Measurements from ENCODE around the gene DAND5. TPM values are rescaled to one million over a fixed set of nuclear protein-coding genes. Genes with fewer than 3 reads are reported as not detected.
A peak's percentile ranks its signal among the peaks of the same experiment; 100 is the strongest.

DAND5 gene
- total RNA-seq, 1 donor from 2014 or later, result not detected

DNA sequence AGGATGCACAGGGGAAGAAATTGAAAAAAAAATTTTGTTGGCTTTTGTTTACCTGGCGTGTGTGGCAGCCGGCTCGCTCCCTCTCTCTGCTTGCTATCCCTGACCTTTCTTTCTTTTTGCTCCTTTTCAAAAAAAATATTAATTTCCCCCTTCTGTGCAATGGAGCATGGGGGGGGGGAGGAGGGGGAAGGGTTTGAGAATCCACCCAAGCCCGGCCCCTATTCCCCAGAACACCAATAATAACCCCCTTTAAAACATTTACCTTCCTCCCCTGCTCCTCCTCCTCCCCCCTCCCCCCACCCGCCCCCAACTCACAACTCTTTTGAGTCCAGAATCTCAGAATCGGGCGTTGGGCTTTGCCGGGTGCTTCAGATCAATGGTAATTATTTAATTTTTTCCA is 54.3 kb downstream of the DAND5 start:
- peak overlapping the region; percentile 16 for H3K4me3 ChIP-seq (ENCODE audit: low read depth, low read length)
- no peaks in the 10 kb centered on the region for H3K27me3 ChIP-seq (ENCODE audit: control insufficient read depth, insufficient read depth, low read length)
- TF ChIP-seq, protein P1, sequence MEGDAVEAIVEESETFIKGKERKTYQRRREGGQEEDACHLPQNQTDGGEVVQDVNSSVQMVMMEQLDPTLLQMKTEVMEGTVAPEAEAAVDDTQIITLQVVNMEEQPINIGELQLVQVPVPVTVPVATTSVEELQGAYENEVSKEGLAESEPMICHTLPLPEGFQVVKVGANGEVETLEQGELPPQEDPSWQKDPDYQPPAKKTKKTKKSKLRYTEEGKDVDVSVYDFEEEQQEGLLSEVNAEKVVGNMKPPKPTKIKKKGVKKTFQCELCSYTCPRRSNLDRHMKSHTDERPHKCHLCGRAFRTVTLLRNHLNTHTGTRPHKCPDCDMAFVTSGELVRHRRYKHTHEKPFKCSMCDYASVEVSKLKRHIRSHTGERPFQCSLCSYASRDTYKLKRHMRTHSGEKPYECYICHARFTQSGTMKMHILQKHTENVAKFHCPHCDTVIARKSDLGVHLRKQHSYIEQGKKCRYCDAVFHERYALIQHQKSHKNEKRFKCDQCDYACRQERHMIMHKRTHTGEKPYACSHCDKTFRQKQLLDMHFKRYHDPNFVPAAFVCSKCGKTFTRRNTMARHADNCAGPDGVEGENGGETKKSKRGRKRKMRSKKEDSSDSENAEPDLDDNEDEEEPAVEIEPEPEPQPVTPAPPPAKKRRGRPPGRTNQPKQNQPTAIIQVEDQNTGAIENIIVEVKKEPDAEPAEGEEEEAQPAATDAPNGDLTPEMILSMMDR (IDR thresholded peaks at IDR 0.05; ENCODE audit: insufficient read depth, low read length, severe bottlenecking), result no peak
- H3K36me3 ChIP-seq (ENCODE audit: control insufficient read depth, insufficient read depth, low read length), result peaks cover 2% of the 10 kb centered on the region
- DNase-seq (ENCODE audit: low read depth) (no peak), FAIRE-seq (no peak)

Other genes with a start within 250 kb of the DAND5 start
- 16.8 and 28.0 TPM in 2 replicates for gene TNPO2, start 245.6 kb upstream of the DAND5 start, total RNA-seq
- 177 and 201 TPM in 2 replicates for gene TRIR, start 234.9 kb upstream of the DAND5 start, total RNA-seq
- gene GET3, start 232.1 kb upstream of the DAND5 start, total RNA-seq, result 104 and 107 TPM in 2 replicates
- not detected in 2 replicates for gene BEST2, start 217.8 kb upstream of the DAND5 start, total RNA-seq
- 52.5 and 58.7 TPM in 2 replicates for gene HOOK2, start 194.0 kb upstream of the DAND5 start, total RNA-seq
- gene JUNB, start 178.1 kb upstream of the DAND5 start, total RNA-seq, result 158 and 179 TPM in 2 replicates
- 148 and 157 TPM in 2 replicates for gene PRDX2, start 167.8 kb upstream of the DAND5 start, total RNA-seq
- not detected in 2 replicates for gene THSD8, start 167.5 kb upstream of the DAND5 start, total RNA-seq
- 11.1 and 12.9 TPM in 2 replicates for gene RNASEH2A, start 163.0 kb upstream of the DAND5 start, total RNA-seq
- not detected in 2 replicates for gene RTBDN, start 135.0 kb upstream of the DAND5 start, total RNA-seq
- gene MAST1, start 131.1 kb upstream of the DAND5 start, total RNA-seq, result 0.26 and 0.38 TPM in 2 replicates
- 27.9 and 35.2 TPM in 2 replicates for gene DNASE2, start 88.1 kb upstream of the DAND5 start, total RNA-seq
- gene KLF1, start 82.4 kb upstream of the DAND5 start, total RNA-seq, result not detected in 2 replicates
- 17.9 and 38.2 TPM in 2 replicates for gene GCDH, start 78.4 kb upstream of the DAND5 start, total RNA-seq
- gene SYCE2, start 50.3 kb upstream of the DAND5 start, total RNA-seq, result not detected in 2 replicates
- gene FARSA, start 35.9 kb upstream of the DAND5 start, total RNA-seq, result 53.6 and 55.5 TPM in 2 replicates
- gene CALR, start 31.0 kb upstream of the DAND5 start, total RNA-seq, result 1,002 and 1,570 TPM in 2 replicates
- gene RAD23A, start 23.7 kb upstream of the DAND5 start, total RNA-seq, result 91.1 and 120 TPM in 2 replicates
- gene GADD45GIP1, start 12.4 kb upstream of the DAND5 start, total RNA-seq, result 27.1 and 36.0 TPM in 2 replicates
- gene NFIX, start 25.9 kb downstream of the DAND5 start, total RNA-seq, result 5.4 and 5.8 TPM in 2 replicates
- gene LYL1, start 133.3 kb downstream of the DAND5 start, total RNA-seq, result 0.51 and 1.3 TPM in 2 replicates
- gene TRMT1, start 147.2 kb downstream of the DAND5 start, total RNA-seq, result 28.0 and 40.5 TPM in 2 replicates
- gene NACC1, start 148.7 kb downstream of the DAND5 start, total RNA-seq, result 20.3 and 46.6 TPM in 2 replicates
- gene STX10, start 180.8 kb downstream of the DAND5 start, total RNA-seq, result 68.4 and 75.3 TPM in 2 replicates
- 32.1 and 35.2 TPM in 2 replicates for gene IER2, start 180.8 kb downstream of the DAND5 start, total RNA-seq

All from bronchial epithelial cell (primary cell).